HepG2 (cell line): Measurements from ENCODE around the gene GNAI2. TPM values are rescaled to one million over a fixed set of nuclear protein-coding genes. Genes with fewer than 3 reads are reported as not detected.

Source experiments
- MZF1 ChIP-seq: sonication (generic); formaldehyde crosslinking; IDR thresholded peaks from 2 replicates; pipeline ENCODE4 v1.8.1; 2023; ENCODE audit warnings: mild to moderate bottlenecking, missing genetic modification reagents, borderline replicate concordance
- NR2F6 ChIP-seq, 2 experiments: IDR thresholded peaks; 2 replicates each; pipeline ENCODE4 v1.6.1; 2016; ENCODE audit warnings: antibody characterized with exemption in 1 of 2, mild to moderate bottlenecking in 1 of 2
- ONECUT2 ChIP-seq: sonication (generic); formaldehyde crosslinking; IDR thresholded peaks from 2 replicates; pipeline ENCODE4 v1.4.0; 2020; ENCODE audit warnings: missing genetic modification reagents
- PHF21A ChIP-seq: sonication (generic); formaldehyde crosslinking; IDR thresholded peaks from 2 replicates; pipeline ENCODE4 v1.5.0; 2020; ENCODE audit warnings: mild to moderate bottlenecking, missing genetic modification reagents
- RXRA ChIP-seq: sonication (generic); formaldehyde crosslinking; IDR thresholded peaks from 2 replicates; pipeline ENCODE4 v1.5.1; 2020; ENCODE audit warnings: missing genetic modification reagents
- SRSF9 ChIP-seq: fragments of 200-400 bp; formaldehyde crosslinking; IDR thresholded peaks from 2 replicates; pipeline ENCODE4 v1.6.1; 2018; ENCODE audit warnings: borderline replicate concordance, mild to moderate bottlenecking, low read depth, low read length; ENCODE audit not compliant: insufficient read depth, poor library complexity, severe bottlenecking
- ZBTB40 ChIP-seq, 2 experiments: fragments of 450-650 bp in 1 of 2; sonication (generic) in 1 of 2; formaldehyde crosslinking in 1 of 2; IDR thresholded peaks; 2 replicates each; pipeline versions ENCODE4 v1.6.1 to v1.8.0; 2016 to 2022; ENCODE audit warnings: antibody characterized with exemption in 1 of 2, mild to moderate bottlenecking in 1 of 2, missing genetic modification reagents in 1 of 2
- ZNF547 ChIP-seq: sonication (generic); formaldehyde crosslinking; IDR thresholded peaks from 2 replicates; pipeline ENCODE4 v1.5.1; 2020; ENCODE audit warnings: mild to moderate bottlenecking, missing genetic modification reagents
- polyA plus RNA-seq, 8 experiments: library from polyadenylated mRNA; depleted of rRNA in 3 of 8; stranded (reverse) in 7 of 8; unstranded in 1 of 8; fragments of >200 nt; fragmentation: Illumina TruSeq in 4 of 8; extraction: Trizol in 4 of 8; gene quantifications; 2 replicates each; pipeline versions ENCODE4 v1.2.1 to v1.2.3, GENCODE V29; 2011 to 2016; ENCODE audit warnings: low read depth in 4 of 8, missing spikeins in 1 of 8, mixed read lengths in 1 of 8; ENCODE audit not compliant: insufficient read depth in 1 of 8
- total RNA-seq, 5 experiments: library from RNA; depleted of rRNA; stranded (reverse); fragments of >200 nt; fragmentation: Illumina TruSeq; extraction: Trizol; gene quantifications; 2 replicates each; pipeline ENCODE4 v1.2.3, GENCODE V29; 2016; ENCODE audit warnings: low read depth in 1 of 5

GNAI2 gene
- total and polyA plus RNA-seq, 2 of the 13 experiments (the other 11 are each of a cell fraction or from before 2014, with no cell fraction given) = 51.1 to 66.2 TPM

DNA sequence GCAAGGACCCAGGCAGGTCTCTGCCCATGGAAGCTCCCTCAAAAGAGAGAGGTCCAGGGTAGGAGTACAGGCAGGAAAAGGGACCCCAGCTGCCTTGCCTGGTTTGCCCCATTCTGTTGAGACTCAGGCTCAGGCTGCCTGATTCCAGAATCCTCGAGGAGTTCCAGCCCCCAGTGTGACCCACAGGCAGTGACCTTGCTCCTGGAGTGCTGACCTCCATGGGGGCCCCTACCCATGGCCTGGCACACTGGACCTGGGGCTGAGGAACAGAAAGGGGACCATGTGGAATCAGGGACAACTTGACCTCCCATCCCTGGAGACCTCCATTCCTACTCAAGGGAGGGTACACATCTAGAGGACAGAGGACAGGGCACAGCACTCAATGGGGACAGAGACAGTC lies 29.6 kb downstream of the GNAI2 start (continued):
- TF ChIP-seq SRSF9 (no peak), ONECUT2 (CRISPR knock-in tag) (no peak), PHF21A (CRISPR knock-in tag) (0 out of 2 replicates have a peak, but pooled peaks have one; percentile 3), NR2F6 (IDR thresholded peaks at IDR 0.05) (0 out of 2 replicates have a peak, but pooled peaks have one; percentile 21), NR2F6 (CRISPR knock-in tag; IDR thresholded peaks at IDR 0.05) (no peak), ZNF547 (CRISPR knock-in tag) (0 out of 2 replicates have a peak, but pooled peaks have one; percentile 29), RXRA (no peak), ZBTB40 (IDR thresholded peaks at IDR 0.05) (no peak), ZBTB40 (CRISPR knock-in tag; IDR thresholded peaks at IDR 0.05) (no peak), MZF1 (CRISPR knock-in tag) (no peak)
